HepG2 (cell line): ENCODE results near the gene TEX14. TPM values are rescaled to one million over a fixed set of nuclear protein-coding genes. Genes with fewer than 3 reads are reported as not detected.

Experiments
- ATF7-NPFF ChIP-seq: sonication (generic); formaldehyde crosslinking; IDR thresholded peaks from 2 replicates; pipeline ENCODE4 v1.8.1; 2023; ENCODE audit warnings: mild to moderate bottlenecking, low read depth, missing genetic modification reagents, moderate library complexity
- CAMTA2 ChIP-seq: sonication (generic); formaldehyde crosslinking; IDR thresholded peaks from 2 replicates; pipeline ENCODE4 v1.4.0; 2020; ENCODE audit warnings: mild to moderate bottlenecking, missing genetic modification reagents, borderline replicate concordance
- CHCHD3 ChIP-seq: sonication (generic); formaldehyde crosslinking; IDR thresholded peaks from 2 replicates; pipeline ENCODE4 v1.8.0; 2022; ENCODE audit warnings: mild to moderate bottlenecking, missing genetic modification reagents, moderate library complexity
- FOXP1 ChIP-seq, 2 experiments: fragments of 450-650 bp in 1 of 2; IDR thresholded peaks; 2 replicates each; pipeline ENCODE4 v1.6.1; 2017 to 2018; ENCODE audit warnings: antibody characterized with exemption in 1 of 2
- JUND ChIP-seq: sonication (generic); formaldehyde crosslinking; IDR thresholded peaks from 2 replicates; pipeline ENCODE4 v1.8.0; 2022; ENCODE audit warnings: mild to moderate bottlenecking, missing genetic modification reagents
- MAZ ChIP-seq, 2 experiments: sonication (generic) in 1 of 2; formaldehyde crosslinking in 1 of 2; IDR thresholded peaks; 2 replicates each; pipeline versions ENCODE4 v1.5.0 to v1.6.1; 2012 to 2020; ENCODE audit warnings: low read depth in 2 of 2, mild to moderate bottlenecking in 2 of 2, borderline replicate concordance in 1 of 2, improper control_type of control experiment in 1 of 2, low read length in 1 of 2, missing genetic modification reagents in 1 of 2, moderate library complexity in 1 of 2
- MED13 ChIP-seq: sonication (generic); formaldehyde crosslinking; IDR thresholded peaks from 2 replicates; pipeline ENCODE4 v1.5.0; 2020; ENCODE audit warnings: missing genetic modification reagents
- NFIC ChIP-seq: IDR thresholded peaks from 2 replicates; pipeline ENCODE4 v1.6.1; 2012; ENCODE audit warnings: mild to moderate bottlenecking, low read length, inconsistent platforms
- PTBP1 ChIP-seq: fragments of 200-400 bp; formaldehyde crosslinking; IDR thresholded peaks from 2 replicates; pipeline ENCODE4 v1.6.1; 2018; ENCODE audit warnings: low read length, low read depth; ENCODE audit not compliant: poor library complexity, severe bottlenecking
- RFX1 ChIP-seq: fragments of 450-650 bp; IDR thresholded peaks from 2 replicates; pipeline ENCODE4 v1.6.1; 2017
- SOX6 ChIP-seq, 2 experiments: fragments of 450-650 bp in 1 of 2; sonication (generic) in 1 of 2; formaldehyde crosslinking in 1 of 2; IDR thresholded peaks; 2 replicates each; pipeline versions ENCODE4 v1.4.0 to v1.6.1; 2017 to 2020; ENCODE audit warnings: antibody characterized with exemption in 1 of 2, mild to moderate bottlenecking in 1 of 2, missing genetic modification reagents in 1 of 2
- ZMAT5 ChIP-seq: sonication (generic); formaldehyde crosslinking; IDR thresholded peaks from 2 replicates; pipeline ENCODE4 v1.5.0; 2020; ENCODE audit warnings: mild to moderate bottlenecking, low read depth, missing genetic modification reagents, borderline replicate concordance
- ZNF143 ChIP-seq: sonication (generic); formaldehyde crosslinking; IDR thresholded peaks from 2 replicates; pipeline ENCODE4 v1.4.0; 2020; ENCODE audit warnings: missing genetic modification reagents
- ZNF232 ChIP-seq: sonication (generic); formaldehyde crosslinking; IDR thresholded peaks from 2 replicates; pipeline ENCODE4 v1.4.0; 2020; ENCODE audit warnings: missing genetic modification reagents, borderline replicate concordance
- ZNF414 ChIP-seq: sonication (generic); formaldehyde crosslinking; IDR thresholded peaks from 2 replicates; pipeline ENCODE4 v1.5.0; 2020; ENCODE audit warnings: missing genetic modification reagents
- ZNF687 ChIP-seq: sonication (generic); formaldehyde crosslinking; IDR thresholded peaks from 2 replicates; pipeline ENCODE4 v1.5.1; 2020; ENCODE audit warnings: mild to moderate bottlenecking, missing genetic modification reagents, moderate library complexity
- ZNF703 ChIP-seq: sonication (generic); formaldehyde crosslinking; IDR thresholded peaks from 2 replicates; pipeline ENCODE4 v1.5.1; 2020; ENCODE audit warnings: missing genetic modification reagents, mild to moderate bottlenecking, moderate library complexity, borderline replicate concordance
- ZNF737 ChIP-seq: sonication (generic); formaldehyde crosslinking; IDR thresholded peaks from 2 replicates; pipeline ENCODE4 v1.5.0; 2020; ENCODE audit warnings: missing genetic modification reagents, mild to moderate bottlenecking, borderline replicate concordance
- ZNF839 ChIP-seq: sonication (generic); formaldehyde crosslinking; IDR thresholded peaks from 2 replicates; pipeline ENCODE4 v1.4.0; 2020; ENCODE audit warnings: missing genetic modification reagents, mild to moderate bottlenecking, borderline replicate concordance
- ZSCAN25 ChIP-seq: sonication (generic); formaldehyde crosslinking; IDR thresholded peaks from 2 replicates; pipeline ENCODE4 v1.8.0; 2022; ENCODE audit warnings: mild to moderate bottlenecking, missing genetic modification reagents
- polyA plus RNA-seq, 8 experiments: library from polyadenylated mRNA; depleted of rRNA in 3 of 8; stranded (reverse) in 7 of 8; unstranded in 1 of 8; fragments of >200 nt; fragmentation: Illumina TruSeq in 4 of 8; extraction: Trizol in 4 of 8; gene quantifications; 2 replicates each; pipeline versions ENCODE4 v1.2.1 to v1.2.3, GENCODE V29; 2011 to 2016; ENCODE audit warnings: low read depth in 4 of 8, missing spikeins in 1 of 8, mixed read lengths in 1 of 8; ENCODE audit not compliant: insufficient read depth in 1 of 8
- total RNA-seq, 5 experiments: library from RNA; depleted of rRNA; stranded (reverse); fragments of >200 nt; fragmentation: Illumina TruSeq; extraction: Trizol; gene quantifications; 2 replicates each; pipeline ENCODE4 v1.2.3, GENCODE V29; 2016; ENCODE audit warnings: low read depth in 1 of 5
- TF ChIP-seq, protein P1 (sequence below): sonication (generic); formaldehyde crosslinking; IDR thresholded peaks from 2 replicates; pipeline ENCODE4 v1.4.0; 2020; ENCODE audit warnings: low read depth, mild to moderate bottlenecking, missing genetic modification reagents
- TF ChIP-seq, protein P2 (sequence below): sonication (generic); formaldehyde crosslinking; IDR thresholded peaks from 2 replicates; pipeline ENCODE4 v1.8.1; 2023; ENCODE audit warnings: missing genetic modification reagents, mild to moderate bottlenecking, borderline replicate concordance

Gene TEX14
- total and polyA plus RNA-seq, 2 of the 13 experiments (the other 11 are each of a cell fraction or from before 2014, with no cell fraction given) = 0.04 to 0.07 TPM

GRCh38 chr17:58679263-58680037, 12.4 kb downstream of the TEX14 start (continued):
- TF ChIP-seq ZNF737 (CRISPR knock-in tag) (no peak), ZNF839 (CRISPR knock-in tag) (no peak), FOXP1 (IDR thresholded peaks at IDR 0.05) (peak; percentile 15; the same call in 1 of the 2 replicates), FOXP1 (CRISPR knock-in tag; IDR thresholded peaks at IDR 0.05) (no peak), ZNF687 (CRISPR knock-in tag) (no peak), CAMTA2 (CRISPR knock-in tag) (no peak), ZNF414 (no peak), SOX6 (IDR thresholded peaks at IDR 0.05) (no peak), SOX6 (CRISPR knock-in tag; IDR thresholded peaks at IDR 0.05) (no peak), CHCHD3 (CRISPR knock-in tag) (no peak), NFIC (peak; percentile 77), ZSCAN25 (no peak), PTBP1 (no peak), ZMAT5 (CRISPR knock-in tag) (no peak), ATF7-NPFF (no peak), MAZ (IDR thresholded peaks at IDR 0.05; ENCODE audit: borderline replicate concordance, low read depth, low read length) (peak; percentile 61; the same call in 1 of the 2 replicates), MAZ (CRISPR knock-in tag; IDR thresholded peaks at IDR 0.05; ENCODE audit: low read depth) (no peak), ZNF232 (no peak), JUND (no peak), ZNF703 (no peak), MED13 (no peak), RFX1 (no peak), ZNF143 (CRISPR knock-in tag) (no peak)
- TF ChIP-seq, protein P1, sequence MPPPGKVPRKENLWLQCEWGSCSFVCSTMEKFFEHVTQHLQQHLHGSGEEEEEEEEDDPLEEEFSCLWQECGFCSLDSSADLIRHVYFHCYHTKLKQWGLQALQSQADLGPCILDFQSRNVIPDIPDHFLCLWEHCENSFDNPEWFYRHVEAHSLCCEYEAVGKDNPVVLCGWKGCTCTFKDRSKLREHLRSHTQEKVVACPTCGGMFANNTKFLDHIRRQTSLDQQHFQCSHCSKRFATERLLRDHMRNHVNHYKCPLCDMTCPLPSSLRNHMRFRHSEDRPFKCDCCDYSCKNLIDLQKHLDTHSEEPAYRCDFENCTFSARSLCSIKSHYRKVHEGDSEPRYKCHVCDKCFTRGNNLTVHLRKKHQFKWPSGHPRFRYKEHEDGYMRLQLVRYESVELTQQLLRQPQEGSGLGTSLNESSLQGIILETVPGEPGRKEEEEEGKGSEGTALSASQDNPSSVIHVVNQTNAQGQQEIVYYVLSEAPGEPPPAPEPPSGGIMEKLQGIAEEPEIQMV = no peak
- TF ChIP-seq, protein P2, sequence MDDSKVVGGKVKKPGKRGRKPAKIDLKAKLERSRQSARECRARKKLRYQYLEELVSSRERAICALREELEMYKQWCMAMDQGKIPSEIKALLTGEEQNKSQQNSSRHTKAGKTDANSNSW (CRISPR knock-in tag) = no peak
